MCF 10A (cell line): ENCODE results near the gene ANKHD1. TPM values are rescaled to one million over a fixed set of nuclear protein-coding genes. Genes with fewer than 3 reads are reported as not detected.

ENCODE experiments used
- BruUV-seq: library from RNA; stranded (reverse); fragments of 400-500 nt; replicated peaks from 2 replicates; lab custom pipeline; 2021; lab: Mats Ljungman, UMichigan
- CTCF ChIA-PET: fragments of 300-600 bp; sonication (Branson Sonifier 250); formaldehyde crosslinking; extraction: SDS; loops from one replicate; lab custom pipeline; 2021; ENCODE audit warnings: antibody characterized with exemption, inconsistent platforms; lab: Yijun Ruan, JAX
- POLR2A ChIA-PET: fragments of 300-600, 350-650 bp; sonication (Branson Sonifier 250); formaldehyde crosslinking; extraction: SDS; loops from one replicate; lab custom pipeline; 2020; ENCODE audit warnings: antibody characterized with exemption, inconsistent platforms; lab: Yijun Ruan, JAX
- DNase-seq: peaks from one replicate; pipeline ENCODE4 v3.0.0-alpha.2; 2018; ENCODE audit not compliant: unreplicated experiment
- H3K27ac Mint-ChIP-seq: one replicate; pipeline ENCODE4 v1.8.0; 2022; ENCODE audit warnings: mild to moderate bottlenecking, low read depth, mixed read lengths; ENCODE audit not compliant: unreplicated experiment
- H3K27me3 Mint-ChIP-seq: one replicate; pipeline ENCODE4 v1.8.0; 2022; ENCODE audit warnings: mixed read lengths; ENCODE audit not compliant: insufficient read depth, unreplicated experiment
- H3K36me3 Mint-ChIP-seq: one replicate; pipeline ENCODE4 v1.8.0; 2022; ENCODE audit warnings: mild to moderate bottlenecking, moderate library complexity, mixed read lengths; ENCODE audit not compliant: insufficient read depth, unreplicated experiment
- H3K4me1 Mint-ChIP-seq: one replicate; pipeline ENCODE4 v1.8.0; 2022; ENCODE audit warnings: mixed read lengths; ENCODE audit not compliant: insufficient read depth, unreplicated experiment
- H3K4me3 Mint-ChIP-seq: one replicate; pipeline ENCODE4 v1.8.0; 2022; ENCODE audit warnings: mild to moderate bottlenecking, moderate library complexity, mixed read lengths; ENCODE audit not compliant: unreplicated experiment
- H3K9me3 Mint-ChIP-seq: one replicate; pipeline ENCODE4 v1.8.0; 2022; ENCODE audit warnings: mixed read lengths; ENCODE audit not compliant: unreplicated experiment
- CTCF ChIP-seq: fragments of 200-600 bp; IDR thresholded peaks from one replicate; pipeline ENCODE4 v1.8.0; 2022; ENCODE audit warnings: antibody characterized with exemption, mild to moderate bottlenecking; ENCODE audit not compliant: unreplicated experiment
- intact Hi-C: fragments of 100-400 bp; cut with micrococcal nuclease; formaldehyde crosslinking; loops from 2 replicates; pipeline ENCODE4 v1.14.1; 2022
- total RNA-seq: library from RNA; stranded (reverse); gene quantifications from 2 replicates; pipeline ENCODE4 v1.2.3, GENCODE V29; 2022

The ANKHD1 gene
- total RNA-seq, 1 experiment from 2014 or later, result 146 TPM

- no peak overlapping the region for H3K4me3 Mint-ChIP-seq
- H3K27me3 Mint-ChIP-seq, result no peaks in the 10 kb centered on the region
- CTCF ChIA-PET, result interaction anchor here (1.3 kb wide), 1 partner anchor 135 kb away, joined by 3 read pairs; no protein-coding TSS in a partner anchor
- TF ChIP-seq CTCF, result no peak
- H3K27ac Mint-ChIP-seq, result no peak overlapping the region
- no TSS peak for BruUV-seq
- POLR2A ChIA-PET, result interaction anchor here (1.8 kb wide), 1 partner anchor 97 kb away, joined by 4 read pairs; the partner anchor contains the start of gene ANKHD1
- H3K36me3 Mint-ChIP-seq, result peaks cover 63% of the 10 kb centered on the region
- intact Hi-C loops, result no loop called here
- H3K9me3 Mint-ChIP-seq, result no peaks in the 10 kb centered on the region
- no peak for DNase-seq
- H3K4me1 Mint-ChIP-seq, result peaks cover 5% of the 10 kb centered on the region
These were observed 97.0 kb downstream of the ANKHD1 start for GRCh38 chr5:140498591-140498990.

GRCh38 chr5:140502834-140503233 lies 101.2 kb downstream of the ANKHD1 start:
- ChIA-PET CTCF (interaction anchor here (0.6 to 1.0 kb wide), 2 partner anchors 11 to 66 kb away, joined by 4 to 7 read pairs; no protein-coding TSS in a partner anchor), POLR2A (interaction anchor here (0.7 to 1.5 kb wide), 3 partner anchors 8 to 136 kb away, joined by 3 to 4 read pairs (median 4); partner anchors contain the start of gene TMCO6)
- no peaks in the 10 kb centered on the region for H3K4me1 Mint-ChIP-seq
- DNase-seq, result no peak
- no peak for TF ChIP-seq CTCF
- H3K4me3 Mint-ChIP-seq, result no peak overlapping the region
- H3K36me3 Mint-ChIP-seq, result peaks cover 68% of the 10 kb centered on the region
- no peaks in the 10 kb centered on the region for H3K9me3 Mint-ChIP-seq
- intact Hi-C loops, result no loop called here
- no TSS peak for BruUV-seq
- no peak overlapping the region for H3K27ac Mint-ChIP-seq
- H3K27me3 Mint-ChIP-seq, result no peaks in the 10 kb centered on the region

GRCh38 chr5:140509898-140510297 lies 108.3 kb downstream of the ANKHD1 start:
- Mint-ChIP-seq H3K9me3 (no peaks in the 10 kb centered on the region), H3K36me3 (peaks cover 96% of the 10 kb centered on the region), H3K27me3 (no peaks in the 10 kb centered on the region), H3K4me1 (no peaks in the 10 kb centered on the region), H3K27ac (no peak overlapping the region), H3K4me3 (no peak overlapping the region)
- intact Hi-C loops, result no loop called here
- no peak for TF ChIP-seq CTCF
- POLR2A ChIA-PET, result interaction anchor here (0.7 to 1.0 kb wide), 2 partner anchors 14 to 26 kb away, joined by 3 read pairs; no protein-coding TSS in a partner anchor
- no TSS peak for BruUV-seq
- CTCF ChIA-PET, result no interaction called here
- no peak for DNase-seq

GRCh38 chr5:140513124-140513523 lies 111.5 kb downstream of the ANKHD1 start:
- no peaks in the 10 kb centered on the region for H3K27me3 Mint-ChIP-seq
- no peak for TF ChIP-seq CTCF
- H3K27ac Mint-ChIP-seq, result no peak overlapping the region
- CTCF ChIA-PET, result interaction anchor here (1.5 kb wide), 1 partner anchor 11 kb away, joined by 7 read pairs; no protein-coding TSS in a partner anchor
- intact Hi-C loops, result no loop called here
- POLR2A ChIA-PET, result interaction anchor here (1.1 kb wide), 1 partner anchor 9 kb away, joined by 3 read pairs; no protein-coding TSS in a partner anchor
- H3K4me3 Mint-ChIP-seq, result no peak overlapping the region
- H3K9me3 Mint-ChIP-seq, result no peaks in the 10 kb centered on the region
- DNase-seq, result no peak
- no TSS peak for BruUV-seq
- no peaks in the 10 kb centered on the region for H3K4me1 Mint-ChIP-seq
- peaks cover 80% of the 10 kb centered on the region for H3K36me3 Mint-ChIP-seq
